Fibroblast of gingiva (primary cell): ENCODE data around the gene ATXN10.
A peak's percentile ranks its signal among the peaks of the same experiment; 100 is the strongest.
"Not testable (repeated sequence)": the region's sequence is repeated elsewhere in the genome, so short reads cannot be mapped to it uniquely, and the experiment has no call there.

Experiments used
- DNase-seq: peaks from one replicate; pipeline ENCODE4 v3.0.0-alpha.2; 2011; ENCODE audit warnings: low read depth

Gene ATXN10

DNA sequence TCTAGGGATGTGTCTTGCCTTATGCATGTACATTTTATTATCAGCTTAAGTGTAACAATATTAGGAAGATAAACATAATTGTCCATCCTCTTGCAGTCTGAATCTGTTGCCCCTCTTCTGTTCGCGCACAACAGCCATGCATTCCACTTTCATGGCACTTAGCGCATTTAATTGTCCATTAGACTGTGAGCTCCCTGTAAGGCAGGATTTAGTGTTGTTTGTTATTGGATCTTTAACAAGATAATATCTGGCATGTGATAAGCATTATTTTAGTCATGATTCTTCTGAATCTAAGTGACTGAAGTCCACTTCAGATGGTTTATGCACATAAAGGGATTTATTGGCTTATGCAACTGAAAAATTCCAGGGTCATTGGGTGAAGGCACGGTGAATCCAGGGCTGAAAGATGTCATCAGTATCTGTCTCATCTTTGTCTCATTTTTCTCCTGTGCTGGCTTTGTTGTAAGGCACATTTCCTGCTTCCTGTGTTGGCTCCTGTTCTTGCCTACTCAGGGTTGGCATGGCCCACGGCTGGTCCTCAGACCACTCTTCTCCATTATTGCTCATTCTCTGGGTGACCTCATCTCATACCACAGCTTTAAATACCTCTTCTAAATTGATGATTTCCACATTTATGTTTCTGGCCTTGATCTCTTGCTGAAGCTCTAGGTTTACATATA is 37.6 kb downstream of the ATXN10 start:
- peak; percentile 77 for DNase-seq

DNA sequence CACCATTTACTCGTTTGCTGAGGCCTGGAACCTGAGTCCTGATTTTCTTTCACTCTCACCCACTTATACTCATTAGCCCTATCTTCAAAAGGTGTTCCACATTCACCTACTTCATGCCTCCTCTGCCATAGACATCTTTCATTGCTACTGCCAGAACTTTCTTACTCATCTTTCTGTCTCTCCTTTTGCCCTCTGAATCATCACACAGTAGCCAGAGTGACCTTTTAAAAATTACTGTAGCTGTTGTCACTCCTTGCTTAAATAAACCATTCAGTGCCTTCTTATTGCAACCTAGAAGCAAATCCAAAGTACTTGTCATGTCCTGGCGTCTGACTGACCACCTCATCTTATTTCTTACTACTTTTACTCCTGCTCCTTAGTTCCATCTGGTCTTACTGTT is 38.2 kb downstream of the ATXN10 start:
- DNase-seq = peak; percentile 52

DNA sequence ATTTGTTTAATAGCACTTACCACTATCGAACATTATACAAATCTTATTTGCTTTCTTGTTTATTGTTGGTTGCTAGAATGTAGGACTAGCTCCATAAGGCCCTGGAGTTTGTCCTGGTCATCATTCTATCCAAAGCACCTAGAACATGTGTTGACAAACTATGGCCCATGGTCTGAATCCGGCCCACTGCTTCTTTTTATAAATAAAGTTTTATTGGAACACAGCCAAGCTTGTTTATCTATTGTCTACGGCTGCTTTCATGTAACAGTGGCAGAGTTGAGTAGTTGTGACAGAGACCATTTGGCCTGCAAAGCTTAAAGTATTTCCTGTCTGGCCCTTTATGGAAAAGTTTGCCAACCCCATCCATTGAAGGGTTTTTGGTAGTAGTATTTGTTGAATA is 38.8 kb downstream of the ATXN10 start:
- DNase-seq = no peak

DNA sequence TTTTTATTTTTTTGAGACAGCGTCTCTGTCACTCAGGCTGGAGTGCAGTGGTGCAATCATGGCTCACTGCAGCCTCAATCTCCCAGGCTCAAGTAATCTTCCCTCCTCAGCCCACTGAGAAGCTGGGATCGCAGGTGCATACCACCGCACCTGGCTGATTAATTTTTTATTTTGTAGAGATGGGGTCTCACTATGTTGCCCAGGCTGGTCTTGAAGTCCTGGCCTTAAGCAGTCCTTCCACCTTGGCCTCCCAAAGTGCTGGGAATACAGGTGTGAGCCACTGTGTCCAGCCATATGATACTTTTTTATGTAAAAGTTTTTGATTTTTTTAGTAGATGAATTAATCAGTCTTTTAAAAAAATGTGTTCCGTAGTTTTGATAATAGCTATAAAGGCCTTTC is 42.8 kb downstream of the ATXN10 start:
- not testable (repeated sequence) for DNase-seq

DNA sequence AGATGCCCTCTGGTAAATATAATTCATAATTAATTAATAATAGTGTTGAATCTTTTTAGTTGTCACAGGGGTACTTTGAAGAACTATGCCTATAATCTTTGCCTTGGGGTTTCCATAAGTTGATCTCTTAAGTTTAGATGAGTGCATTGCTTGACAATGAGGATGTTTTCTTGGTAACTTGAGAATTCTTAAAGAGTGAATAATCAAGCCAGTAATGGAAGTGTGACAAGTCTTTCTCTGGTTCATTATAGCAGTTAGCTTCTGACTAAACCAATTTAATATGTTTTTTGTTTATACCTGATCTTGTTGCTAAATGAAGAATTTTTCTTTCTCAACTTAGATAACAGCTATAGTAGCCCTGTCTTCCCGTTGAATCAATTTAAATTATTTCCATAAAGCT is 46.2 kb downstream of the ATXN10 start:
- DNase-seq = peak; percentile 30

DNA sequence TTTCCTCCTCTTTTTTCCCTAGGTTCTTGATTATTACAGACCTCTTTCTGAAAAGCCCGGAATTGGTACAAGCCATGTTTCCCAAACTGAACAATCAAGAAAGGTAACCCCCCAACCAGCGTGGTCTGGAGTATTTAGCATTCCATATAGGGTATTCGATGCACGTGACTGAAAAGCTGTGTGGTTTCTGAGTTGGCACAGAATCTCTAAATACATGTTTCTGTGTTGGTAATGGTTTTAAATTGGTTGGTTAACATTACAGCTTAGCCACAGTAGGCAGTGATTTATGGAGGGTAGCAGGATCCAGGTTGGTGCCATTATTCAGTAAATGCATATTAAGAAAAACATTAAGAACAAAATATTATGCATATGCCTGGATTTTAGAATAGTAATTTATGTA is 46.8 kb downstream of the ATXN10 start:
- DNase-seq = no peak

DNA sequence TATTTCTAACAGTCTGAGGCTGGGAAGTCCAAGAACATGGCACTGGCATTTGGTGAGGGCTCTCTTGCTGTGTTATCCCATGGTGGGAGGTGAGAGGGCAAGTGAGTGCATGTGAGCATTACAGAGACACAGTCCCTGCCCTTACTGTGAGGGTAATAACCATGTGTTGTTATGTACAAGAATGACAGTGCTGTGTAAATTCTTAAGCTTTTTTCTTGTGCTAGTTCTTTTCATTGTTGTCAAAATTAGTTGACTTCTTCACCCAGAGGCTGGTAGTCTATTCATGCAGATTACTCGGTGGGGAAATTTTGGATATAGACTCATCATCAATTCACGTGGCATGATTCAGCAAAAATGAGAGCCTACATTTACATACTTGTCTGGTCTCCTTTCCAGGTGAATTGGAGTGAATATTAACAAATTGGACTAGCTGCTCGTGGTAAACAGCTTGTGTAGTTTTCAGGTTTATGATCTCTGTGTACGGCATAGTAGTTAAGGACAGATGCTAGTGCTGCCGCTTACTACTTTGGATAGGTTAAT is 49.3 kb downstream of the ATXN10 start:
- no peak for DNase-seq

DNA sequence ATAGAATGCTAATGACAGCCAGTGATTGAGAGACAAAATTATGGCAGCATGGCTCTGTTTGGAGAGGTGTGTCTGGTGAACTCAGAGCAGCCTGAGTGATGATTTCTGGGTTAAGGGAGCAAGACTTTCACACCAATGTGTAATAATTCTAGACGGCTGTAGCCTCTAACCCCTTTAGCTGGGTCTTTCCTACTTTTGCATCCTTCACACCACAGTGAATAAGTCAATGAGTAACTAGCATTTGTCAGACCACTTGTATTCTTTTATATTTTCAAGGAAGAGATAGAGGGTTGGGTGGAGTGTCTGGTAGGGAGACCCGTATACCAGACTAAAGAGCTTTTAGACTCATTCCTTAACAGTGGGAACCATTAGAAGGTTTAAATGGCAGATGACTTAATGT is 50.4 kb downstream of the ATXN10 start:
- no peak for DNase-seq

DNA sequence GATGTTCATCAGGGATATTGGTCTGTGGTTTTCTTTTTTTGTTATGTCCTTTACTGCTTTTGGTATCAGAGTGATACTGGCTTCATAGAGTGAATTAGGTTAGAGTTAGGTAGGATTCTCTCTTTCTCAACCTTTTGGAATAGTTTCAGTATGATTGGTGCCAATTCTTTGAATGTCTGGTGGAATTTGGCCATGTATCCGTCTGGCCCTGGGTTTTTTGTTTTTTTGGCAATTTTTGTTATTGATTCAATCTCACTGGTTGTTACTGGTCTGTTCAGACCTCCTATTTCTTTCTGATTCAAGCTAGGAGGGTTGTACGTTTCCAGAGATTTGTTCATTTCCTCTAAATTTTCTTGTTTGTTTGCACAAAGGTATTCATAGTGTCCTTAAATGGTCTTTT is 54.4 kb downstream of the ATXN10 start:
- DNase-seq = no peak

DNA sequence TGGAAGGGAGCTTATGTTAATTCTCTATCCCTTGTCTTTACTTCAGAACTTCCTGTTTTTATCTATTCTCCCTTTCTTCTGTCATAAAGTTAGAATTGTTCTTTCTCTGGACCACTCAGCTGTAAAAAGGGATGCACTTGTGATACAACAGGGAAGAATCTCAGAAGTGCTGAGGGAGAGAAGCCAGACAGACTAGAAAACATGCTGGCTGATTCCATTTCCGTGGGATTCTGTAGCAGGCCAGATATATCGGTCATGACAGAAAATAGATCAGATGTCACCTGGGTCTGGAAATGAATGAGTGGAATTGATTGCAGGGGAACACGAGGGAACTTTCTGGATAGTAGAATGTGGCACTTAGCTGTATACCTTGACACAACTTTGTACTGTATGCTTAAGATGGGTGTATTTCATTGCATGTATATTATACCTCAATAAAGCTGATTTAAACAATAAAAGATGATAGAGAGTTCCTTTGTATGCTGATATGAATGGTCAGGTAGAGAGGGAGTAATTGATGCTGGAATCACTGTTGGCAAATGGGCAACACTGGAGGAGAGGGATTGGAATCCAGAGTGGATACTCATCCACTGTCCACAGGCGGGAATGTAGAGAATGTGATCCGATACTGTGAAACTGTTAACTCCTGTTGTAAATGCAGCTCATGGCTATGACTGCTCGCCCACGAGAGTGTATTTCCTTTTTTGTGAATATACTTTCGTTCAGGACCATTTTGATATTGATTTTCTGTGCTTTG is 59.6 kb downstream of the ATXN10 start:
- DNase-seq = no peak

DNA sequence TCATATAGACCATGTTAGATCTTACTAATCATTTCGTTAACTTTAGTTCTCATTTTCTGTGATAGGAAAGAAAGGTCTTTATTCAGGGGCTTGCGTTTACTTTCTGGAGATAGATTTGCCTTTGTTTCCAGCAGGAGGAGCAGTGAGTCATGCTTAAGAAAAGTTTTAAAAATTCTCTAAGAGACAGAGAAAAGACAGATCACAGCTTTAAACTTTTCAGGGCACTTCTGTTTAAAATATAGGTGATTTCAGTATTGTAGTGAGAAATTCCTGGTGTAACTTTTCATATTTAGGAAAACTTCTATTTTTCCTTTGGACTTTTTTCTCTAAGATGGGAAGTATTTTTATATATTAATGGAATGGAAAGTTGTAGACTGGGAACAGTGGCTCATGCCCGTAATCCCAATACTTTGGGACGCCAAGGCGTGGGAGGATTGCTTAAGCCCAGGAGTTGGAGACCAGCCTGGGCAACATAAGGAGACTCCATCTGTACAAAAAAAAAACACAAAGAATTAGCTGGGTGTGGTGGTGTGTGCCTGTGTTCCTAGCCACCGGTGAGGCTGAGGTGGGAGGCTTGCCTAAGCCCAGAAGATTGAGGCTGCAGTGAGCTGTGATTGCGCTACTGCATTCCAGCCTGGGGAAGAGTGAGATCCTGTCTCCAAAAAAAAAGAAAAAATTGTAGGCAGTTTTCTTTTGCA is 60.3 kb downstream of the ATXN10 start:
- no peak for DNase-seq

DNA sequence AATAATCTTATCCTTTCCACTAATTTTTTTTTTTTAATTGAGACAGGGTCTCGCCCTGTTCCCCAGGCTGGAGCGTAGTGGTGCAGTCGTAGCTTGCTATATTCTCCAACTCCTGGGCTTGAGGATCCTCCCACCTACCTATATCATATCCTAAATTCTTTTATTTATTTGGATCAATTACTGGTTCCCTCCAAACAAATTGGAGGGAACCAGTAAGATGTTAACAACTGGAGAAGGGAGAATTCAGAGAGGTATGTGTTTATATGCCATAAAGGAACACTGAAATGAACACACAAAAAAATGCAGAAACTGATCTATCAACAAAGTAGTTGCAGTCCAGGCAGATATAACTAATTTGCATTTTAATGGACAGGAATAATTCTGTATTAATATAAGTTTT is 63.6 kb downstream of the ATXN10 start:
- no peak for DNase-seq

DNA sequence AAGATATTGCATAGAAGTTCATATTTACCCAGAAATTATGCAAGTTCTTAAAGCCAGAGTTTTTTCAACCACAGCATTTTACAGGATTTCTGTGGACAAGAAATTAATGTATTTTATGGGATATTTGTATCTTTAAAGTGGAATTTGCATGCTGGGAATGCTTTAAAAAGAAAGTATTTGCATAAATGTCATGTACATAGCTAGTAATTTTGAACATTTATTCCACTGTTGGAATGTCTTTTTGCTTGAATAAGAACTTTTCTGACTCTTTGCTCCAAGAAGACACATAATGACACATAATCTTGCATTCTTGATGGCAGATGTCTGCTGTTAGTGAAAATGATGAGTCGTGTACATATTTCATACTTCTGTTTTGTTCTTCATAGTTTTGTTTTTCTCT is 66.6 kb downstream of the ATXN10 start:
- no peak for DNase-seq

DNA sequence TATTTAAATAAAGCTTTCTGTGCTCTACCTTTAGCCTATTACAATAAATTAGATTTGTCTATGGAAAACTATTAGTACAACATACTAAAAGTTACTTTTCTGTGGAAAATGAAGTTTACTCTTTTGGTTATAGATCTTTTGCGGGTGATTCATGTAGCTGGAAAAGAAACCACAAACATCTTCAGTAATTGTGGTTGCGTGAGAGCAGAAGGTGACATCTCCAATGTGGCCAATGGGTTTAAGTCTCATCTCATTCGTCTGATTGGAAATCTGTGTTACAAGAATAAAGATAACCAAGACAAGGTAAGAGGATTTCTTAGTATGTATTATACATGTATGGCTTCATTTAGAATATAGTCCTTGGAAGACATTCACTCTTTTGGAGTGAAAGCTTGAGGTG is 68.6 kb downstream of the ATXN10 start:
- no peak for DNase-seq

DNA sequence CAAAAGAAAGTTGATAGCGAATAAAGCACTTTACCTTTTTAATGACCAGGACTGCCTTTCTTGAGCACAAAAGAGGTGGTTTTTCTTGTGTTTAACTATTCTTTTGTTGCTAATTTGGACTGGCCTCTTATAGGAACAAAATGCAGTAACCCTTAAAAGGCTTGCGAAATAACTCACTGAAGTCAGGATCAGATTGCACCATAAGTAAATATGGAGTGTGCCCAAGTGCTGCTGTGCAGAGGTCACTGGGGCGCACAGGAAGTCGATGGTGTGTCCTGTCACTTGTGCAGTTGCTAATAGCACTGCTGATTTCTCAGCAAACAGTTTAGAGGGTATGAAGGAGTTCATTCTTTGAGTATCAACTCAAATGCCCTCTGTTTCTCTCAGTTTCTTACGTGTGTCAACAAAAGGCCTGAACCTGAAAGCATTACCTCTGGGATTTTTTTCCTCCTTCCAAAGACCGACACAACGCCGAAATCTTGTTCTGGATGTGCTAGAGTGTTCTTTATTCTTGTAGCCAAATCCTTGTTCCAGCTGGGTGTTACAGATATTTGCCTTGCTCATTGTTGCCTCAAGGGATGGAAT is 71.3 kb downstream of the ATXN10 start:
- DNase-seq = peak; percentile 82

DNA sequence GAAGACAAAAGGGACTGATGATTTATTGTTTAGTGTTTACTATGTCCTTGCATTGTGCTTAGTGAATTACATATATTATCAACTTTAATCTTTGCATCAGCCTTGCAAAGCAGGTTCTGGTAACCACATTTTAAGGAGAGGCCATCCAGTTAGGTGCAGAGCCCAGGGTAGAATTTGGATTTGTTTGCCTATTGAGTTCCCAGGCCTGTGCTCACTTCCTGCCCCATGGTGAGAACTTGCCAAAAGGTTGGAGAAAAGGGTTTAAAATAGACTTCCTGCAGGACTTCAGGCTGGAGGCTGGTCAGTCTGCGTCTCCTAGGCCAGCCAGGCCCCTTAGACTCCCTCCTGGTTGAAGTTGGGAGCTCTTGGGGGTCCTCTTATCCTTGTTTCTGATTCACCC is 72.1 kb downstream of the ATXN10 start:
- no peak for DNase-seq

DNA sequence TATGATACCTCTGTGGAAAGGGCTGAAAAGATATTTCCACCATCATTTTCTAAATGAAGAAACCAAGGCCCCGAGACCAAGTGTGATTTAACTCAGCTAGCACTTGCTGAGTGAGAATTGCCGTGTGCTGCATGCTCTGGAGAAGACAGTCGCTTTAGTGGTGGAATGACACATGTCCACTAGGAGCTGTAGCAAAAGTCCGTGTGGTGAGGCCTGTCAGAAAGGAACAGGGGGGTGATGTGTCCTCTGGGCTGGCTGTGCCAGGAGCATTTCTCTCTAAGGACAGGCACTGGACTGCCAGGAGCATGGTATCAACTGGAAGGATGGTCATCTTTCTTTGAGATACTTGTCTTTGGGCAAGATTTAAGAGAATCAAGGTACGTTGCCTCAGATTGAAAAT is 72.8 kb downstream of the ATXN10 start:
- no peak for DNase-seq

DNA sequence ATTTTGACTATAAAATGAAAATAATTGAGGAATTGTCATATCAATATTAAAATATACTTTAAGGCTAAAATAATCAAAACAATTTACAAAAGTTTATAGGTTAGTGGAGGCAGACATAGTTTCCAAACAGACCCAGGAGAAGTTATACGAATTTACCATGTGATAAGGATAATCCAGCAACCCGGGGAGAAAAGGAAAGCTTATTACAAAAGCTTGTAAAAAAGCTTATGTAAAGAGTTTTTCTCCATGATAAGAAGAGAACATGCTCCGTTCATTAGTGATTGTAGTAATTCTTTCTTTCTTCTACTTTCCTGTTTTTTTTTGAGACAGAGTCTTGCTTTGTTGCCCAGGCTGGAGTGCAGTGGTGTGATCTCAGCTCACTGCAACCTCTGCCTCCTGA is 79.0 kb downstream of the ATXN10 start:
- DNase-seq = no peak

DNA sequence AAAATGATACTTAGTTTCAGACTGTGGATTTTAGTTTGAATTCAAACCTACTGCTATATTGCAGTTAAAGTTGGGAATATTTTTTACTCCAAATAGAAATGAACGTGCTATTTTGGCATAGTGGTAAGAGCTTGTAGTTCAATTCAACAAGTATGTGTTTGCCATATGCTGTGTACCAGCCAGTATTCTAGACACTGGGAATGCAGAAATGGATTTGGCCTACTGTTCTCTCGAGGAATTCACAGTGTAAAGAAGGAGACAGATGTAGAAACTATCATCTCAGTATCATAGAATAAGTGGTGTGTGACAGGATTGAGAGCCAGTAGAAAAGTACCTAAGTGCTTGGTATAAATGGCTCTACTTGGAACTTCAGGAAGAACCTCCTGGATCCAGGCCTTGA is 80.4 kb downstream of the ATXN10 start:
- no peak for DNase-seq

DNA sequence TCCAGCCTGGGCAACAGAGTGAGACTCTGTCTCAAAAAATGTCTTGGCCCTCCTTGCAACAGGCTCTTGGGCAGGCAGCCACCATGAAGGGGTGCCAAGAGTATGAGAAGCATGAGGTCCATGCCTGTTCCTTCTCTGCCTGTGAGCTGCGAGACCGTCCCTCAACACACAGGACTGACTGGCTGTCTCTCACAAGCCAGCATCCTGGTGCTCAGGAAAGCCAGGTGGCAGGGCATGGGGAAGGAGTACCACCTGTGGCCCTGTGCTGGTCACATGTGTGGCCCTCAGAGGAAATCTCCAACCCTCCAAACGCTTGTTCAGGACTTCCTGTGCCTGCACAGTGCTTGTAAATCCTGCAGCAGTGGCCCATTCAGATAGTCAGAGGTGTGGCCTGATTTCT is 83.2 kb downstream of the ATXN10 start:
- DNase-seq = peak; percentile 8

DNA sequence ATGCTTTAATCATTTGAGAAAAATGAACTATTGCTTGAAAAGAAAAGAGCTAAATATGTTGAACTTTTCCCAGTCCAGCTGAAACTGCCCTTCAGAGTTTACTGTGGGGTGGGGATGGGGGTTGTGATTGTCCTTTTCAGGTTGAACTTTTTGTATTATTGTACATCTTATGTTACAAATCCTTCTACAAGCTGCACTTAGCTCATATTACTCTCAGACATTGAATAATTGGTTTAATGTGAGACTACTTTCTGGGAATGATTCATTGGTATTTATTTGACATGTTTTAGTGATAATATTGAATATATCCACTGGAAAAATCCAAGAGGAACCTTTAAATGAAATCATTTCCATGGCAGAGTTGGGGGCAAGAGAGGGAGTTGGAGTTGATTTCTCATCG is 84.9 kb downstream of the ATXN10 start:
- DNase-seq = no peak

DNA sequence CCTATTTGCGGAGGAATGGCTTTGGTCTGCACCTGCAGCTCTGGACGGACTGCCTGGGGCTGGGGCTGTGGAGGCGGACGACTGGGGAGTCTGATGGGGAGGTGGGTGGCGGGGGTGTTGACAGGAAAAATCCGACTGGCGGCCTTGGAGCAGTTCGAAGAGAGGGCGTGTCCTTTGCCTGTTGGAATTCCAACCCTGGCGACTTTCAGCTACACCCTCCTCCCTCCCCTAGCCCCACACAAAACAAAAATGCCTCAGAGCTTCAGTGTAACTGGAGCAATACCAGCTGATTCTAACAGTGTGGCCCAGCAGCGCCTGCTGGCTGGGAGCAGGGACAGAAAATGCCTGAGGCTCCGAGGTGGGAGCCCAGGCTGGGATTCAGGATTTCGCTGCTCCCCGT is 85.4 kb downstream of the ATXN10 start:
- peak; percentile 8 for DNase-seq

DNA sequence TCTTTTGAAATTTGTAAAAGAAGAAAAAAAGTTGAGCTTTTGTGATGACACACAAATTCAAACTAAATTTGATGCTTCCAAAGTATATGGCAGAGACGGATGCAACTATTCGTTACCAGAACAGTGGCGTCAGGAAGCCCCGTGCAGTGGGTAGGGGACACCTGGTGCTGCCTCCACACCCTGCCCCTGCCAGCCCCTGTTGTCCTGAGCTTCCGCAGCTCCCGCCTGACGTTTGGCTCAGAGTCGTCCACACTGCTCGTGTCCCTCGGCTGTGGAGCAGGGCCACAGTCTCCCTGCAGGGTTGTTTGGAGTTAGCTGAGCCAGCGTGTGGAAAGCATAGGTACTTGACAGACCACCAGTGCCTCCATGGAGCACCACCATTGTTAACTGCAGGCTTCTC is 86.3 kb downstream of the ATXN10 start:
- DNase-seq = no peak
